Activated CD8-positive, alpha-beta T cell treated with anti-CD3 and anti-CD28 coated beads, Interleukin-2, amount 10 ng/mL, durations not matched to agents 7 days and 5 days (primary cell): ENCODE data around the gene UQCC2. TPM values are rescaled to one million over a fixed set of nuclear protein-coding genes. Genes with fewer than 3 reads are reported as not detected.
A peak's percentile ranks its signal among the peaks of the same experiment; 100 is the strongest.

Source experiments
- ATAC-seq: fragments of 150-1000 bp; cut with Tn5 transposase; one replicate; pipeline ENCODE4 v1.10.0; 2021; ENCODE audit warnings: moderate library complexity
- CTCF ChIA-PET: fragments of 350-600 bp; sonication (Branson Sonifier 250); formaldehyde crosslinking; loops from one replicate; lab custom pipeline; 2021; ENCODE audit warnings: antibody characterized with exemption; lab: Charles Lee
- POLR2A ChIA-PET: fragments of 350-600 bp; sonication (Branson Sonifier 250); formaldehyde crosslinking; loops from one replicate; lab custom pipeline; 2021; ENCODE audit warnings: antibody characterized with exemption; lab: Charles Lee
- DNase-seq: peaks from one replicate; pipeline ENCODE4 v3.0.0-alpha.2; 2020
- H3K27ac Mint-ChIP-seq: one replicate; pipeline ENCODE4 v1.8.0; 2021; ENCODE audit warnings: mild to moderate bottlenecking, mixed read lengths
- H3K27me3 Mint-ChIP-seq: one replicate; pipeline ENCODE4 v1.8.0; 2021; ENCODE audit warnings: low read depth, mixed read lengths
- H3K36me3 Mint-ChIP-seq: one replicate; pipeline ENCODE4 v1.8.0; 2021; ENCODE audit warnings: low read depth, mixed read lengths
- H3K4me1 Mint-ChIP-seq: one replicate; pipeline ENCODE4 v1.8.0; 2021; ENCODE audit warnings: low read depth, mixed read lengths
- H3K4me3 Mint-ChIP-seq: one replicate; pipeline ENCODE4 v1.8.0; 2021; ENCODE audit warnings: mild to moderate bottlenecking, mixed read lengths
- H3K9me3 Mint-ChIP-seq: one replicate; pipeline ENCODE4 v1.8.0; 2022; ENCODE audit warnings: mixed read lengths; ENCODE audit not compliant: insufficient read depth
- total RNA-seq, 2 experiments: library from RNA; stranded (reverse); gene quantifications; one replicate each; pipeline ENCODE4 v1.2.3, GENCODE V29; 2021

Gene UQCC2
- total RNA-seq, 2 experiments from 2014 or later: 88.1 to 89.6 TPM

DNA sequence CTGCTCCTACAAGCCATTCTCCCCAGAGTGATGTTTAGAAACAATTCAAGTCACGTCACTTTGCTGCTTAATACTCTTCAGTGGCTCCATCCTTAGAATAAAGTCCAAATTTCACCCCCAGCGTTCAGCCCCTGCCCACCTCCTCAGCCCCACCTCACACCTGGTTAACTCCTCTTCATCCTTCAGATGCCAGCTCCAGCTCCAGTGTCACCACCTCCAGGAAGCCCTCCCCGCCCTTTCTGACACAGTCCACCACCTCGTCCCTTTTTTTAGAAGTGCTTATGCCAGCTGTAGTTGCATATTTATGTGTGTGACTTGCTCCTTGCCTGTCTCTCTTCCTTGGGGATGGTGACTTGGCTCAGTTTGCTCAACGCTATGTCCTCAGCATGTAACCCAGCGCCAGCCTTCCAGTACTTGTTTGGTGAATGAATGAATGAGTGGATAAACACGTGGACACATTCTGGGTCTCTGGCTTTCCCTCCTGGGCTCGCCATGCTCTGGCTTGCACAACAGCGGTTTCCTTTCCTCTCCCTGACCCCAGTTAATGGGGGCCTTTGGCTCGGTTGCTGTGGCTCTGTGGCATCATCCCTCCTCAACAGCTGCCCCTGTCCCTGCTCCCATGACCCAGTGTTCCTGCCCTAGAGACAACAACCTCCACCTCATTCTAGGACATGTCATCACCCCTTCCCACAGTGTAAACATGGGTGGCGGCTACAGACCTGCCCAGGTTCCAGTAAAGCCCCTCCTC is 38.9 kb upstream of the UQCC2 start:
- DNase-seq: no peak
- no peaks in the 10 kb centered on the region for H3K36me3 Mint-ChIP-seq
- no peaks in the 10 kb centered on the region for H3K4me1 Mint-ChIP-seq
- no peaks in the 10 kb centered on the region for H3K27me3 Mint-ChIP-seq
- no peak overlapping the region for H3K27ac Mint-ChIP-seq
- ATAC-seq: no peak
- POLR2A ChIA-PET: no interaction called here
- CTCF ChIA-PET: interaction anchor here (1.0 kb wide), 2 partner anchors 21 to 39 kb away, joined by 3 read pairs; partner anchors contain the start of gene UQCC2
- H3K9me3 Mint-ChIP-seq: no peaks in the 10 kb centered on the region
- no peak overlapping the region for H3K4me3 Mint-ChIP-seq

DNA sequence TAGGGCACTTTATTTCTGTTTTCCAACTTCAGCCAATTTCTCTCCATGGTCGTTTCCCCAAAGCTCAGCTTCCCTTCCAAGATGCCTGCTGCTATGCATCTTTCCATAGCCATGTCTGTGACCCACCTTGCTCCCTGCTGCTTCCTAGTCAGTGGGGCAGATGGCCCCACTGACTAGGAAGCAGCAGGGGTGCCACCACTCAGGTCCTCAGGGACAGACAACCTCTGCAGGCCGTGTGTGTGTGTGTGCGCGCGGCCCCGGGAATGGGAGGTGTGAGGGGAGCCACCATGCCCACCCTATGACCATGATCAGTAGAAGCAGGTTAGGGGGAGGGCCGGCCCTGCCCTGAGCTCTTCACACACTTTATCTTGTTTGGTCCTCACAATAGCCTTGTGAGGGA is 37.9 kb upstream of the UQCC2 start:
- no peak overlapping the region for H3K4me3 Mint-ChIP-seq
- H3K4me1 Mint-ChIP-seq: no peaks in the 10 kb centered on the region
- H3K36me3 Mint-ChIP-seq: no peaks in the 10 kb centered on the region
- ChIA-PET CTCF (interaction anchor here (1.0 kb wide), 2 partner anchors 22 to 38 kb away, joined by 3 read pairs; partner anchors contain the start of gene UQCC2), POLR2A (no interaction called here)
- H3K27ac Mint-ChIP-seq: no peak overlapping the region
- no peaks in the 10 kb centered on the region for H3K9me3 Mint-ChIP-seq
- no peak for DNase-seq
- H3K27me3 Mint-ChIP-seq: peaks cover under 1% of the 10 kb centered on the region
- ATAC-seq: no peak

DNA sequence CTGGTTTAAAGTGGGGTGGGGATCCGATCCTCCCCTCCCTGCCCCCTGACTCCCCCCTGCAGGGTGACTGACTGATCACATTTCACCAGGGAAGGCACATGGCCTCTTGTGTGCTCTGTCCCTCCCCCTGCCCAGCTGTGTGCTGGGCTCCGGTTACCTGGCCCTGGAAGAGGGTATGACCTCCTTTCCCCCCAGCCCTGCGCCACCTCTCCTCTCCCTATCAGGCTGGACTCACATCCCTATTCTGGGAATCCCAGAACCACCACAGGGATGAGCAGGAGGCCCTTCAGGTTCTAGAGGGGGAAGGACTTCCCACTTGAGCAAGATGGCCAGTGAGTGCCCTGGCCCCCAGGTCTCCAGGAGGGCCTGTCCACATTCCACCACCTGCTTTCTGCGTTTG is 37.3 kb upstream of the UQCC2 start:
- DNase-seq (no peak), ATAC-seq (no peak)
- Mint-ChIP-seq H3K36me3 (no peaks in the 10 kb centered on the region), H3K4me1 (no peaks in the 10 kb centered on the region), H3K27ac (no peak overlapping the region), H3K9me3 (no peaks in the 10 kb centered on the region), H3K27me3 (peaks cover 4% of the 10 kb centered on the region), H3K4me3 (no peak overlapping the region)
- CTCF ChIA-PET: no interaction called here
- POLR2A ChIA-PET: no interaction called here

DNA sequence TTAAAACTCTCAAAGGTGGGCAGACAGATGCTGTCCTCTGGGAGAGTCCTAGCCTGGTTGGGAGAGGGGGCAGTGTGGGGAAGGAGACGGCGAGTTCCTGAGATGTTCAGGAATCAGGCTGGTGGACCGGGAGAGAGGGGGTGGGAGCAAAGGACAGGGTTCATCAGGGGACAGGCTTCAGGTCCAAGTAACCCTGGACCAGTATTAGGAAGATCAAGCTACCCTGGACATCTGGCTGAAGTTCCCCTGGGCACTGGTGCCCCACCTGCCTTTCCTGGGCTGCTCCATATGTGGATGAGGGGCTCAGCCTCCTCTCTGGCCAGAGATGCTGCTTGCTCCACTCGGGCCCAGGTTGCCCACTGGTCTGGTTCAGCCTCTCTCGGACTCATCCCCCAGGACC is 36.3 kb upstream of the UQCC2 start:
- Mint-ChIP-seq H3K27ac (no peak overlapping the region), H3K4me1 (no peaks in the 10 kb centered on the region), H3K27me3 (peaks cover 10% of the 10 kb centered on the region), H3K9me3 (no peaks in the 10 kb centered on the region), H3K4me3 (no peak overlapping the region), H3K36me3 (no peaks in the 10 kb centered on the region)
- ATAC-seq: no peak
- ChIA-PET CTCF (interaction anchor here (1.5 kb wide), 1 partner anchor 23 kb away, joined by 4 read pairs; no protein-coding TSS in a partner anchor), POLR2A (interaction anchor here (0.6 kb wide), 1 partner anchor 406 kb away, joined by 3 read pairs; no protein-coding TSS in a partner anchor)
- no peak for DNase-seq

DNA sequence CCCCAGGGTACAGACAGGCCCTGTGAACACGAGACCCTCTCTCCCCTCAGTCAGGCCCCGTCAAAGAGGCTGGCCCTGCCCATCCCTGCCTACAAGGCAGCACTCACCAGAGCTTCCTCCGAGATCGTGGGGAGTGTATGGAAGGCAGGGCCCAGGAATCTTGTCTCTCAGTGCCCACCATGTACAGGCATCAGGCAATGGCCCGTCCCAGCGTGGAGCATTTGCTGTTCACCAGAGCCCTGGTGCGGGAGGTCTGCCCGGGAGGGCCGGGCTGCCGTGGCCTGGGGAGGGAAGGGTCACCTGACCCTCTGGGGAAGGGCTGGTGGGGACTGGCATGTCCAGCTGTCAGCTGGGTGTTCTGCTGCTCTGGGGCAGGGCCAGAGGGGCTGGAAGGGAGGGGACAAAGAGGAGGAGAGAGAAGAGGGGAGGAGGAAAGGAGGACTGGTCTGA is 35.2 kb upstream of the UQCC2 start, which contains the start of gene IP6K3:
IP6K3 (minus strand) TSS at position 255 of the 450 bp plus-strand sequence. CDS start 11,429 bp downstream, outside the sequence.
- no peaks in the 10 kb centered on the region for H3K36me3 Mint-ChIP-seq
- ChIA-PET POLR2A (no interaction called here), CTCF (interaction anchor here (1.5 to 4.1 kb wide), 2 partner anchors 14 to 25 kb away, joined by 4 to 40 read pairs; no protein-coding TSS in a partner anchor)
- H3K4me1 Mint-ChIP-seq: no peaks in the 10 kb centered on the region
- no peak for DNase-seq
- no peak for ATAC-seq
- no peak within 1 kb of the TSS for H3K4me3 Mint-ChIP-seq
- H3K27ac Mint-ChIP-seq: no peak within 1 kb of the TSS
- peaks cover 13% of the 10 kb centered on the region for H3K27me3 Mint-ChIP-seq
- no peaks in the 10 kb centered on the region for H3K9me3 Mint-ChIP-seq

DNA sequence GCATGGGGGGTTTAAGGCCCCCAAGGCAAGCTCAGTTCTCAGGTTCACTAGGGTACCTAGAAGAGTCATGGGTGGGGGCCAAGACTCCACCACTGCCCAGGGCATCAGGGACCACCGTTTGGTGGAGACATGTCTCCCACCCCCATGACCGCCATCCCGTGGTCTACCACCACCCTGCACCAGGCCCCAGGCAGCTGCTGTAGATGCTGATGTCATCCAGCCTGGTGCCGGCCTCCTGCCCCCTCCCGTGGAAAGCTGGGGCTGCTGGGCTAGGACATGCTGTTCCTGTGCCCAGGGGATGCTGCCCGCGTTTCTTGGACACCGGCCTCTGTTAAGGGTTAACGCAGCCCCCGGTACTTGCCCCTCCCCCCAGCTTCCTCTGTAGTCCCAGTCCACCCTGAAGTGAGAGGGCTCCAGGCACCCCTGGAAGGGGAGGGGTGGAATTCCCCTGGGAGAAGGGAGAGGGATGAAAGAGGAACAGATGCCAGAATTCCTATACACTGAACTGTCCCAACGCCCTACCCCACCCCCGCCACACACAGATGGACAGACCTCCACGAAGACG is 34.6 kb upstream of the UQCC2 start:
- Mint-ChIP-seq H3K4me3 (no peak overlapping the region), H3K36me3 (no peaks in the 10 kb centered on the region), H3K4me1 (no peaks in the 10 kb centered on the region), H3K27me3 (peaks cover 13% of the 10 kb centered on the region), H3K27ac (no peak overlapping the region), H3K9me3 (no peaks in the 10 kb centered on the region)
- no peak for ATAC-seq
- POLR2A ChIA-PET: no interaction called here
- CTCF ChIA-PET: interaction anchor here (0.8 to 4.1 kb wide), 6 partner anchors 15 to 153 kb away, joined by 3 to 40 read pairs (median 6); partner anchors contain the start of gene UQCC2
- DNase-seq: no peak

DNA sequence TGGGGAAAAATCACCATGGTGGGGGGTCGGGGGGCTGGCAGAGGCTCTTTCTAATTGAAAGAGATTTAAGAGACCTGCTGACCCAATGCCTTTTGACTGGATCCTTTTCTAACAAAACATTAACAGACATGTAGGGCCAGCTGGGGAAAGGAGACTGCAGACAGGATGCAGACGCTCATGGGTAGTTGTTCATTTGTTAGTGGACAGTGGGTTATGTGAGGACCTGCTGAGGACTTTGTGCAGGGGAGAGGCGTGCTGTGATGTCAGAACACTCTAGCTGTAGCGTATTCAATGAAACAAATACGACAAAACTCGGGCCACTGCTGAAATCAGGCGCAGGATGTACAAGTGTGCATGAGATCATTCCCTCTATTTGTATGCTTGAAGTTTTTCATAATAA is 34.0 kb upstream of the UQCC2 start:
- Mint-ChIP-seq H3K27me3 (peaks cover 13% of the 10 kb centered on the region), H3K4me1 (no peaks in the 10 kb centered on the region), H3K4me3 (no peak overlapping the region), H3K36me3 (no peaks in the 10 kb centered on the region), H3K9me3 (no peaks in the 10 kb centered on the region), H3K27ac (no peak overlapping the region)
- DNase-seq (no peak), ATAC-seq (no peak)
- ChIA-PET POLR2A (no interaction called here), CTCF (interaction anchor here (0.8 to 4.1 kb wide), 6 partner anchors 16 to 152 kb away, joined by 3 to 40 read pairs (median 6); partner anchors contain the start of gene UQCC2)

DNA sequence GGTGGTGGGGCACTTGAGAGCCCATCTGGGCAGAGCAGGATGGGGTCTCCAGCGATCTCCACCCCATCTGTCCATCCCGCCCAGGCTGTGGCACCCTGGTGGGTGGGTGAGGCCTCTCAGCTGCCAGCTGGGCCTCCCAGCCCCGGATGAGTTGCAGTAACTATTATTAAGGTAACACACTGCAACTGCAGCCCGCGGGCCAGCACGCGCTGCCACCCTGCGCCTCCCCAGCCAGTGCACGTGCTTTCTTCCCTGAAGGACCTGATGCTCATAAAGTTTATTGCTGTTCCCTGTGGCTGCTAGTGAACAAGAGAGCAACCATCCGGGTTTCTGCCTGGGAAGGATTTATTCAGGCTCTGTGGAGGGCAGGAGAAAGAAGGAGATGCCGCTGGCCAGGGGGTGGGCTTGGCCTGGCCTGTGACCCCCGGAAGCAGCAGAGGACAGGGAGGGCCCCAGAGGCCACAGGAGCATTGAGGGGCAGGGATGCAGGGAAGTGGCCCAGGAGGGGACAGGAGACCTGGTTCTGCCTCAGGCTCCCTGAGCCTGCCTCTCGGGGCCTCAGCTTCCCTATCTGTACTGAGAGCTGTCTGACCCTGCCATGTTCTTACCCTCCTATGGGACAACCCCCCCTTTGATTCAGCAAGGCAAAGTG is 33.5 kb upstream of the UQCC2 start:
- H3K27me3 Mint-ChIP-seq: peaks cover 13% of the 10 kb centered on the region
- no peaks in the 10 kb centered on the region for H3K36me3 Mint-ChIP-seq
- no peak overlapping the region for H3K4me3 Mint-ChIP-seq
- ChIA-PET POLR2A (no interaction called here), CTCF (interaction anchor here (0.7 to 4.1 kb wide), 14 partner anchors 12 to 410 kb away, joined by 3 to 40 read pairs (median 8); partner anchors contain the start of gene UQCC2)
- H3K4me1 Mint-ChIP-seq: no peaks in the 10 kb centered on the region
- DNase-seq (no peak), ATAC-seq (no peak)
- no peak overlapping the region for H3K27ac Mint-ChIP-seq
- no peaks in the 10 kb centered on the region for H3K9me3 Mint-ChIP-seq

DNA sequence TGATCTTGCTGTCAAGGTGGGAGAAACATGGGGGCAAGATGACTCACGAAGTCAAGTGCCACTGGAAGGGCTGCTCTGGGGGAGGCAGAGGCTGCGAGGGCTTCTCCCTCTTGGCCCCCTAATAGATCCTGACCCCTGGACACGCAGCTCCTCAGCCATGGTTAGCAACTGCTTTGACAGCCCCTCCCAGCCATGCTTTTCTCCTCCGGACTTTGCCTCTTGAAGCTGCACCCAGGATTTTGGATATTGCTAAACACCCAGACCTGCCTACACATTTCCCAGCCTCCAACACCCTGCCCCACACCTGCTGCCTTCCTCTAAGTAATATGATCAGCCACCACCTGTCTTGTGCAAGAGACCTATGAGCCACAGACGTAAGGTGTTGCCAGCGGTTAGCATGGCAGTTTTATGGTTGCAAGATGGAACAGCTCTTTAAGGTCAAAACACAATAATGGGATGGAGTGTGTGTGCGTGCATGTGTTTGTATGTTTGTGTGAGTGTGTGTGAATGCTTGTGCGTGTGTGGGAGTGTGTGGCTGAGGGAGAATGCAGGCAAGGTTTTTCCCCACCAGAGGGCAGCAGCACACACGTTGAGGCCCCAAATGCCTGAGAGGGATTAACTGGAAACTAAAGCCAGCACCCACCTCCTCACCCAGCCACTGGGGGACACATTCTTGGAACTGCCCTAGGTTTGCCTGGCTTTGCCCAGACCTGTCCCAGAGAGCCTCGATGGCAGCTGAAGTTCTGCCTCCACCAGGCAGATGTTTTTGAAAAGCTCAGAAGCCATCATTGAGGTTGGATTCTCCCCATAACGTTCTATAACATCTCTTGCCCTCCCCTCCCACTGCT is 32.7 kb upstream of the UQCC2 start:
- no peaks in the 10 kb centered on the region for H3K4me1 Mint-ChIP-seq

DNA sequence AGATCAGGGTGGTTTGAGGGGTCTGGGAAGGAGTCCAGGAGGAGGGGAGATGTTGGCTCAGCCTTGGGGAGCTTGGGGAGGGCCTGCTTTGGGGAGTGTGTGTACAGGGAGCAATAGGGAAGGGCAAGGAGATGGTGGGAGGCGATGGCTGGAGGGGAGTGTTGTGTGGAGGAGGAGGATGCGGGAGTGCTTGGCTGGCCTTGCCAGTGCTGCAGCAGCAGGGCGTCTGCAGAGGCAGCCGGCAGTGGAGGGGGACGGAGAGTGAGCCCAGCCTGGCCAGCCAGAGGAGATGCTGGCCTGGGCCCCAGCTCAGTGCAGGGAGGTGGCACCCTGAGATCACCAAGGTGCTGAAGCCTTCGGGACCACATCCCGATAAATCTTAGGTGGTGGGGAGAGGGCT is 31.3 kb upstream of the UQCC2 start:
- Mint-ChIP-seq H3K27me3 (peaks cover 13% of the 10 kb centered on the region), H3K4me3 (no peak overlapping the region), H3K4me1 (no peaks in the 10 kb centered on the region), H3K36me3 (no peaks in the 10 kb centered on the region), H3K9me3 (no peaks in the 10 kb centered on the region), H3K27ac (no peak overlapping the region)
- DNase-seq: no peak
- ChIA-PET POLR2A (no interaction called here), CTCF (interaction anchor here (0.8 to 4.1 kb wide), 14 partner anchors 16 to 412 kb away, joined by 3 to 40 read pairs (median 8); partner anchors contain the start of gene UQCC2)
- ATAC-seq: no peak

More for the DNA sequence above, 32.7 kb upstream of the UQCC2 start:
- Mint-ChIP-seq H3K27me3 (peaks cover 13% of the 10 kb centered on the region), H3K9me3 (no peaks in the 10 kb centered on the region), H3K27ac (no peak overlapping the region), H3K36me3 (no peaks in the 10 kb centered on the region), H3K4me3 (no peak overlapping the region)
- DNase-seq (peak; percentile 80), ATAC-seq (peak; percentile 87)
- ChIA-PET CTCF (interaction anchor here (0.7 to 4.1 kb wide), 19 partner anchors 13 to 438 kb away, joined by 3 to 40 read pairs (median 4); partner anchors contain the start of gene UQCC2), POLR2A (no interaction called here)

DNA sequence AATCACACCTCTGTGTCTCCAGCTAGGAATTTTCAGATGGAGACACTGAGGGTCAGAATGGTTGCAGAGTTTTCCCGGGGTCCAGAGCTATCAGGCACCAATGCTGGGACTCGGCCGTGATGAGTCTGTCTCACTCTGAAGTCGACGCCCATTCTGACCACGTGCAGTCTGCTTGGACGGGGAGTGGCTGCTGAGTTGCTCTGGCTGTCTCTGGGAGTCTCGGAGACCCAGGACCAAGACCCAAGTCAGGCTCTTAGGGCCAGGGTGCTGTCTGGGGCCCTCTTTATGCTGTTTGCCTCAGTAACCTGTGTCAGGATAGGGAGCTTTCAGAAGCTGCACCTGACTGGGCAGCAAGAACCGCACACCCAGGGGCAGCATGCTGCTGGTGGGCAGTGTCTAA is 30.6 kb upstream of the UQCC2 start:
- ChIA-PET POLR2A (no interaction called here), CTCF (interaction anchor here (1.2 to 3.8 kb wide), 2 partner anchors 22 to 286 kb away, joined by 4 to 13 read pairs; no protein-coding TSS in a partner anchor)
- H3K4me3 Mint-ChIP-seq: no peak overlapping the region
- no peaks in the 10 kb centered on the region for H3K9me3 Mint-ChIP-seq
- H3K4me1 Mint-ChIP-seq: no peaks in the 10 kb centered on the region
- no peak for DNase-seq
- ATAC-seq: no peak
- H3K36me3 Mint-ChIP-seq: no peaks in the 10 kb centered on the region
- H3K27me3 Mint-ChIP-seq: peaks cover 13% of the 10 kb centered on the region
- H3K27ac Mint-ChIP-seq: no peak overlapping the region
